Tongue (tissue), 2 donors: ENCODE data around the gene FBLIM1. TPM values are rescaled to one million over a fixed set of nuclear protein-coding genes. Genes with fewer than 3 reads are reported as not detected.

Source experiments
- DNase-seq: peaks from one replicate; pipeline ENCODE4 v3.0.0-alpha.2; 2015
- total RNA-seq: library from RNA; depleted of rRNA; stranded (reverse); fragments of >200 nt; gene quantifications from one replicate; pipeline ENCODE4 v1.2.3, GENCODE V29; 2014

The FBLIM1 gene
- total RNA-seq, 1 donor from 2014 or later: 22.4 TPM

DNA sequence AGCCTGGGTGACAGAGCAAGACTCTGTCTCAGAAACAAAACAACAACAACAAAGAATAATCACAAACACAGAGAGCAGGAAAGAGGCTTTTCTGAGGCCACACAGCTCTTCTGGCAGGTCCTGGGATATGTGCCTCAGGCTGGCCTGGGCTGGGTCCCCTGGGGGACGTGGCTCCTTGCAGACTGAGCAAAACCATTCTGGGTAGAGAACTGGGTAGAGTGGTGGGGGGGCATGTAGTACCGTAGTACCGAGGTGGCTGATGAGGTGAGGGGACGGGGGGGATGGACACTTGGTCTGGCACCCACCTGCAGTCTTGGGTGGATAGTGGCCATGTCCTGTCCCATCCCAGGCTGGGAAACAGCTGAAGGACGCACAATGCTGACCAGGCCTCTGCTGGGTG is 10.3 kb upstream of the FBLIM1 start:
- DNase-seq: no peak

- no peak for DNase-seq
These were observed 9.8 kb upstream of the FBLIM1 start for GRCh38 chr1:15748690-15749398.

DNA sequence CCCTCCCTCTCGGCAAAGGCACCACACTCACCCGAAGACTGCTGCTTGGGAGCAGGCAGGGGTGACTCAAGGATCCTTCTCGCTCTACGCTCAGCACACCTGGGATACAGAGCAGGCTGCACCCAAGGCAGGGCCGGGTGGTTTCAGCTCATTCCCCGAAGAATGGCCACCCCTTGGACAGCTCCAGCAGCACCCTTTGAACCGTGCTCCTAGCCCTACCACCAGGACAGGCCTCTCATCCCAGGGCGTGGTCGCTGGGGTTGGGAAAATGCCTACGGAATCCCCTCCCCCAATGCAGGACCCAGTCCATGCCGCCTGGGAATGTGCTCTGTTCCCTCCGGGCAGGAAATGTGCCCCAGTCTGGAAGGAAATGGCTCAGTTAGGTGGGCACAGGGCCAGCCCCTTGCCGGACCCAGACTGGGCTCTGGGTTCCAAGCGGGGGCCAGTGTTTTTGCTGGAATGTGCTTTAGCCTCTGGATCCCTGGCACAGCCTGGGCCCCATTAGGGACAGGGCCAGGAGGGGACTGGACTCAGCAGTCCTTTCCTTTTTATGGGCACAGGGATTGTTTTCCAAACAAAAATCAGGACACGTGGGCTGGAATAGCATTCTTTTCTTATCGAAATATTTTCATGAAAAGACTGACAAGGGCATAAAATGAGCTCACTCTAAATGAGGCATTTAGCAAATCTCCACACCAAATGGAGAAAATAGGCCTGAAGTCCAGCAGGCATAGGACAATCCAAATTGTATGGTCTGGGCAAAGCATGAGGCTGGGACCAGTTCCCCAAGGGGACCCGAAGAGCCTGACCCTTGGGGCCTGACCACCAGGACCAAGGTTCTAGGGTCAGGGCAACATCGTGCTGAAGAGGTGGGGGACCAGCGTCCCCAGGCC is 8.9 kb upstream of the FBLIM1 start:
- no peak for DNase-seq

GRCh38 chr1:15750924-15751323 is 7.7 kb upstream of the FBLIM1 start:
- no peak for DNase-seq

DNA sequence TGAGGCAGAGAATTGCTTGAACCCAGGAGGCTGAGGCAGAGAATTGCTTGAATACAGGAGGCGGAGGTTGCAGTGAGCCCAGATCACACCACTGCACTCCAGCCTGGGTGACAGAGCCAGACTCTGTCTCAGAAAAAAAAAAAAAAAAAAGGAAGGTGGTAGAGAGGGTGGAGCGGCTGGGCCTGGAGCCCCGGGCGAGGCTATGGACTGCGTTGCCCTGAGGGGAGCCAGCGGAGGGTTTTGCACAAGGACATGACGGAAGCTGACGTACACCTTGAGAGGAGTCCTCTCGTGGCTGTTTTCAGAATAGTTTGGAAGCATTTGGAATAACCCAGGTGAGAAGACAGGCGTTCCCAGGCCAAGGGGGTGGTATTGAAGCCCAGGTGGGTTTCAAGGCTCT is 6.9 kb upstream of the FBLIM1 start:
- DNase-seq: no peak

DNA sequence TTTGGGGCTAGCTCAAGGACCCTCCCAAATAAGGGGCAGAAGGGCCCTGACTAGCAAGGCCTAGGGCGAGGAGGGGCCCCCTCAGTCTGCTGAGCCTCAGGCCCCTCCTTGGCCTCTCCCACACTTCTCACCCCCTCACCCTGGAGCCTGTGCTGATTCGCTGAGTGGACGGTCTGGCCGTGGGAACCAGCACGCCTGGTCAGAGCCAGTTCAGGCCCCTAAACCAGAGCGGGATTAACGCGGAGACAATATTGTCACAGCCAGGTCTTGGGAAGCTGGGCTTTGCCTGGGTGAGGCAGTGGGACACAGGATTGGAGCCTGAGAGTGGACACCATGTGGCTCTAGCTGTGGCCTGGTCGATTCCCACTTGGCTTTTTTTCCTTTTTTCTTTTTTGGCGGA is 4.8 kb upstream of the FBLIM1 start:
- no peak for DNase-seq

DNA sequence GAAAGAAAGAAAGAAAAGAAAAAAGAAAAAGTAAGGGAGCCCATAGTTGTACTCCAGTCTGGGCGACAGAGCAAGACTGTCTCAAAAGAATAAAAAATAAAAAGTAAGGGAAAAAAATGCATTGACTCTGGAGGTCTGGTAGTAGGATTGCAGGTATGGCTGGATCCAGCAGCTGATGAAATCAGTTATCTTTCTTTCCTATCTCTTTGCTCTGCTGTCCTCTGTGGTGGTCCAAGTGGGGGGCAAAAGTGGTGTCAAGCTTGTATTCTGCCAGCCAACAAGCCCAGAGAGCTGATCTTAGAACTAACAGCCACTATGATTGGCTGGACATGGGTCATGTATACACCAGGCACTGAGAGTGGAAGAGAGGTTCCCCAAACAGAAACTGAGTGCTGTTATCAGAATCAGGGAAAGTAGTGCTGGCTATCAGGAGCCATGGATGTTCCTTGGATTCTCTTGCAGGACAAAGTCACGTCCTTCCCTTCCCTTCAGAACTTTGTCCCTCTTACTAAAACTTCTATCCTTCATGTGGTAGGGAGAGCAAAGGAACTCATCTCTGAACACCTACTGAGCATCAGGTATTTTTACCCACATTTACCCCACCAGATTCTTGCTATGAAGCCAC is 3.5 kb upstream of the FBLIM1 start:
- no peak for DNase-seq

- DNase-seq: no peak
These were observed 3.0 kb upstream of the FBLIM1 start for GRCh38 chr1:15755646-15756040.

- peak; percentile 66 for DNase-seq
These were observed 2.2 kb upstream of the FBLIM1 start for GRCh38 chr1:15756143-15757015.

DNA sequence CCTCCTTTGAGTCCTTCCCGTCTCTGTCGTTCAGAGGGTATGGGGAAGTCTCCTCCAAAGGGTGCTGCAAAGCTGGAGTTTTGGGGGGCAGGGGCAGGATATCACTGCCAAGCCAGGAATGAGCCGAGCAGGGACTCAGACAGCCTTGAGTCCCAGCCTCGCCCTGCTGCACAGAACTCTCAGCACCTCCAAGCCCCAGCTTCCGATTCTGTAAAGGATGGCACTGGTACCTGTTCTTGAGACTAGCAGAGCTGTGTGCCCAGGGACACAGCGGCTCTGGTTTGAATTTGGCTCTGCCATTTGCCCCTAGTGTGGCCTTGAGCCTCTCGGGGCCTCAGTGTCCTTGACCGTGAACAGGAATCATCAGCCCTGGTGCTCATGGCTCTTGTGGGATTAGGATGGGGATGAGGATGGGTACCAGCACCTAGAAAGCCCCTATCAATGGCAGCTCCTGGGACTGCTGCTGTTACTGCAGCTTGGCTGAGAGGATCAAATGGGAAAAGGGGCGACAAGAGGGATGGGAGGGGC is 1.5 kb upstream of the FBLIM1 start:
- no peak for DNase-seq

- no peak for DNase-seq
These were observed 836 bp upstream of the FBLIM1 start for GRCh38 chr1:15757575-15758342.

DNA sequence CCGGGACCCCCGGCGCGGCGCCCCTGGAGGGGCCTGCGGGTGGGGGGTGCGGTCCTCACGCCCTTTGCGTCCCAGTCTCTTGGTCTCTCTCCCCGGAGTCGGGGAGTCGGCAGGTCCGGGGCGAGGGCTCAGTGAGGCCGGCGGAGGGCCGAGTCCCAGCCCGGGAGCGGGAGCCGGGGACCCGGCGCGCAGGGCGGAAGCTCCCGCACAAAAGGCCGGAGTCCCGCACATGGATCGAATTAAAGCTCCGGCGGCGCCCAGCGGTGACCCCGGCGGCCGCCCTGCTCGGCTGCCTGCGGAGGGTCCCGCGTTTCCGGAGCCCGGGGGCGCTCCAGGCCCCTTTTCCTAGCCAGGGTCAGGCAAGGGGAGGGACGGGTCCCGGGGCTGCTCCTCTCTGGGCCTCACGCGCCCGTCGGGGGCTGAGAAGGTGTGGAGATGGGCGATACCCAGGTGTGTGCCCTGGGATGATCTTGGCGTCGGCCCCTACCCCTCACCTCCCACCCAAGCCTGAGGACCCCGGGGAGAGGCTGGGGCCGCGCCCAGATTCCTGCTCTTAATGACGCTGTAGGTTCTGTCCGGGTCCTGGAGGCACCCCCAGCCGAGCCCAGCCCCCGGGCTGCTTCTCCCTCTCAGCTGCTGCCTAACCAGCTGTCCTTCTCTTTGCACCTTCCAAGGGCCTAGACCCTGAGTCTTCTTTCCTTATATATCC is 512 bp downstream of the FBLIM1 start:
- DNase-seq: peak; percentile 72

- no peak for DNase-seq
These were observed 2.1 kb downstream of the FBLIM1 start for GRCh38 chr1:15760520-15761211.

- DNase-seq: no peak
These were observed 3.0 kb downstream of the FBLIM1 start for GRCh38 chr1:15761366-15762128.

GRCh38 chr1:15762546-15762945 is 4.0 kb downstream of the FBLIM1 start:
- DNase-seq: no peak

GRCh38 chr1:15764269-15764764 is 5.7 kb downstream of the FBLIM1 start:
- no peak for DNase-seq

GRCh38 chr1:15764890-15765289 is 6.3 kb downstream of the FBLIM1 start:
- no peak for DNase-seq

GRCh38 chr1:15765495-15766194 is 7.0 kb downstream of the FBLIM1 start:
- no peak for DNase-seq
